ENCODE results near the gene CEMIP. TPM values are rescaled to one million over a fixed set of nuclear protein-coding genes. Genes with fewer than 3 reads are reported as not detected.

CEMIP gene
- total RNA-seq, 1 experiment from 2014 or later: 3.5 TPM

GRCh38 chr15:80873366-80873952, 94.3 kb downstream of the CEMIP start:
- H3K27ac ChIP-seq (ENCODE audit: low read depth, low read length): no peak overlapping the region
- no peak for TF ChIP-seq YY1 (IDR thresholded peaks at IDR 0.05; ENCODE audit: extremely low read depth, insufficient replicate concordance, low read depth, low read length)
- no peak for TF ChIP-seq ELF1 (IDR thresholded peaks at IDR 0.05; ENCODE audit: borderline replicate concordance, low read depth)
- TF ChIP-seq MAX (IDR thresholded peaks at IDR 0.05): no peak
- no peak for TF ChIP-seq RAD21 (IDR thresholded peaks at IDR 0.05; ENCODE audit: low read depth)
- TF ChIP-seq CBX3 (IDR thresholded peaks at IDR 0.05; ENCODE audit: low read depth): no peak
- no peak for TF ChIP-seq CTCF (IDR thresholded peaks at IDR 0.05 in 2 of 3, conservative IDR thresholded peaks at IDR 0.05 in 1 of 3; ENCODE audit: borderline replicate concordance in 1 of 3, insufficient read depth in 1 of 3, low read depth in 2 of 3, low read length in 2 of 3)
- TF ChIP-seq ZBTB33 (IDR thresholded peaks at IDR 0.05; ENCODE audit: extremely low read depth, insufficient replicate concordance, low read length): no peak
- no peak for TF ChIP-seq EZH2 (IDR thresholded peaks at IDR 0.05)
- TF ChIP-seq SIN3A (IDR thresholded peaks at IDR 0.05; ENCODE audit: low read depth): no peak
- TF ChIP-seq JUND (IDR thresholded peaks at IDR 0.05): no peak
- no peak overlapping the region for H3K4me3 ChIP-seq (replicated peaks in 1 of 2; ENCODE audit: low read depth in 1 of 2, low read length in 2 of 2)
- intact Hi-C loops (cut with micrococcal nuclease): no loop called here
- no peaks in the 10 kb centered on the region for H3K36me3 ChIP-seq (ENCODE audit: control insufficient read depth in 1 of 2, insufficient read depth in 2 of 2, low read length in 2 of 2)
- DNase-seq (ENCODE audit: low read depth, low spot score) (no peak), ATAC-seq (no peak)
- no peaks in the 10 kb centered on the region for H3K27me3 ChIP-seq (ENCODE audit: insufficient read depth, low read length)
- no peak overlapping the region for H3K9ac ChIP-seq (ENCODE audit: low read length)
- H2AFZ ChIP-seq (ENCODE audit: low read depth, low read length, poor library complexity, severe bottlenecking): no peak overlapping the region
- RAD21 ChIA-PET (ENCODE audit: low non-redundant PET in 1 of 2, low total read pairs in 2 of 2, uncharacterized antibody in 2 of 2, unreplicated experiment in 2 of 2): no interaction called here
- H3K4me1 ChIP-seq (ENCODE audit: control insufficient read depth in 1 of 2, insufficient read depth in 2 of 2, low read length in 2 of 2): no peaks in the 10 kb centered on the region
- BruUV-seq (replicated peaks): no TSS peak
- no peak overlapping the region for H3K4me2 ChIP-seq (ENCODE audit: low read length)
- POLR2A ChIA-PET: no interaction called here
- H4K20me1 ChIP-seq (ENCODE audit: insufficient read depth): no peaks in the 10 kb centered on the region
- H3K9me2 ChIP-seq (ENCODE audit: insufficient read depth): no peaks in the 10 kb centered on the region
- CTCF ChIA-PET: no interaction called here
- no peaks in the 10 kb centered on the region for H3K9me3 ChIP-seq (ENCODE audit: control insufficient read depth in 1 of 2, insufficient read depth in 1 of 2, low read depth in 1 of 2, low read length in 2 of 2)
- H3K79me2 ChIP-seq (ENCODE audit: insufficient read depth, low read length): no peaks in the 10 kb centered on the region

Measured in HCT116 (cell line).